ENCODE measurements around the gene THAP2. TPM values are rescaled to one million over a fixed set of nuclear protein-coding genes. Genes with fewer than 3 reads are reported as not detected.

THAP2 gene
- polyA plus RNA-seq (2011; rRNA removed) (8.5 and 8.7 TPM in 2 replicates), polyA plus RNA-seq (2017; fragmentation: RNase III; extraction: RNeasy Plus Mini Kit Qiagen cat#74134 plus additional on column Dnase treatment) (2.8 to 3.6 TPM (median 3.4 TPM) in 3 replicates), polyA minus RNA-seq (2011; rRNA and poly(A)+ RNA removed) (1.8 and 3.1 TPM in 2 replicates)
- polyA plus RNA-seq (2012; cell fraction: cytosol; rRNA removed) = 1.8 and 2.2 TPM in 2 replicates
- 0.53 and 0.92 TPM in 2 replicates for polyA plus RNA-seq (2012; cell fraction: nucleus; rRNA removed)

- H3K27ac ChIP-seq = peak within 1 kb of the TSS; percentile 84 to 92
Observed at GRCh38 chr12:71663561-71664410, at the start of gene THAP2, which contains the start of gene ZFC3H1. TSS of gene THAP2 (plus strand) at chr12:71664301. CDS start at chr12:71664510, 209 bp downstream. TSS of gene ZFC3H1 (minus strand) at chr12:71663848. CDS start at chr12:71663610, 238 bp downstream.

More at GRCh38 chr12:71663561-71664410, at the start of gene THAP2, which contains the start of gene ZFC3H1:
- POLR2A ChIA-PET = interaction anchor here (0.6 to 2.8 kb wide), 13 partner anchors 7 to 92 kb away, joined by 3 to 87 read pairs (median 5); partner anchors contain the start of genes RAB21 and TMEM19
- WGBS (ENCODE audit: missing lambda C conversion rate) = 1% methylated on average over 56 of the region's 57 CpGs
- Histone ChIP-seq H3K4me3 (peak within 1 kb of the TSS; percentile 69), H3K4me1 (peaks cover 18% of the 10 kb centered on the region; the same call in 2 of the 3 replicates), H3K4me2 (peak within 1 kb of the TSS; percentile 92), H3K9me3 (no peaks in the 10 kb centered on the region)
- ATAC-seq = peak; percentile 93 to 96
- CTCF ChIA-PET = interaction anchor here (0.7 to 2.9 kb wide), 14 partner anchors 17 to 271 kb away, joined by 3 to 23 read pairs (median 4); partner anchors contain the start of genes RAB21 and TMEM19
- DNase-seq (ENCODE audit: low read depth in 1 of 2, low spot score in 1 of 2) = peak; percentile 93 to 99
- TF ChIP-seq KDM5A (IDR thresholded peaks at IDR 0.05) (peak; percentile 52; the same call in 1 of the 2 replicates), POLR2AphosphoS2 (conservative IDR thresholded peaks at IDR 0.05; ENCODE audit: low read length) (no peak), CHD2 (IDR thresholded peaks at IDR 0.05; ENCODE audit: low read length, partially characterized antibody) (peak; percentile 96), HMGXB4 (CRISPR knock-in tag; IDR thresholded peaks at IDR 0.05; ENCODE audit: borderline replicate concordance) (peak; percentile 79), EHMT2 (IDR thresholded peaks at IDR 0.05; ENCODE audit: low read depth) (no peak; the same call in 1 of the 2 replicates), JUN (IDR thresholded peaks at IDR 0.05) (peak; percentile 56 to 82; a peak in 2 of 5 replicates), PHF8 (IDR thresholded peaks at IDR 0.05; ENCODE audit: borderline replicate concordance, low read depth) (peak; percentile 88), MYC (IDR thresholded peaks at IDR 0.05; ENCODE audit: borderline replicate concordance, low read length) (no peak), MAX (IDR thresholded peaks at IDR 0.05) (peak; percentile 50), HOXA7 (CRISPR knock-in tag; IDR thresholded peaks at IDR 0.05) (peak; percentile 74; the same call in 1 of the 2 replicates), ZC3H11A (IDR thresholded peaks at IDR 0.05) (0 out of 2 replicates have a peak, but pooled peaks have one; percentile 2), USF2 (IDR thresholded peaks at IDR 0.05) (no peak), FOSB (CRISPR knock-in tag; IDR thresholded peaks at IDR 0.05) (peak; percentile 66; the same call in 1 of the 2 replicates), POLR2A (IDR thresholded peaks at IDR 0.05; ENCODE audit: low read length) (peak; percentile 92), REST (IDR thresholded peaks at IDR 0.05) (peak; percentile 97), CTCF (IDR thresholded peaks at IDR 0.05) (peak; percentile 21; the same call in 1 of the 3 replicates), BCL3 (IDR thresholded peaks at IDR 0.05) (peak; percentile 77; the same call in 1 of the 3 replicates), HDAC2 (IDR thresholded peaks at IDR 0.05) (no peak), FOXS1 (CRISPR knock-in tag; IDR thresholded peaks at IDR 0.05) (no peak)
- peak; percentile 85 for FAIRE-seq
